ENCODE results near the gene PKDCC.
"Not testable (repeated sequence)": the region's sequence is repeated elsewhere in the genome, so short reads cannot be mapped to it uniquely, and the experiment has no call there.

The PKDCC gene

DNA sequence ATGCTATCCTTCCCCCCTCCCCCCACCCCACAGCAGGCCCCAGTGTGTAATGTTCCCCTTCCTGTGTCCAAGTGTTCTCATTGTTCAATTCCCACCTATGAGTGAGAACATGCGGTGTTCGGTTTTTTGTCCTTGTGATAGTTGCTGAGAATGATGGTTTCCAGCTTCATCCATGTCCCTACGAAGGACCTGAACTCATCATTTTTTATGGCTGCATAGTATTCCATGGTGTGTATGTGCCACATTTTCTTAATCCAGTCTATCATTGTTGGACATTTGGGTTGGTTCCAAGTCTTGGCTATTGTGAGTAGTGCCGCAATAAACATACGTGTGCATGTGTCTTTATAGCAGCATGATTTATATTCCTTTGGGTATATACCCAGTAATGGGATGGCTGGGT is 17.9 kb downstream of the PKDCC start:
- not testable (repeated sequence) for DNase-seq (ENCODE audit: low spot score)

DNA sequence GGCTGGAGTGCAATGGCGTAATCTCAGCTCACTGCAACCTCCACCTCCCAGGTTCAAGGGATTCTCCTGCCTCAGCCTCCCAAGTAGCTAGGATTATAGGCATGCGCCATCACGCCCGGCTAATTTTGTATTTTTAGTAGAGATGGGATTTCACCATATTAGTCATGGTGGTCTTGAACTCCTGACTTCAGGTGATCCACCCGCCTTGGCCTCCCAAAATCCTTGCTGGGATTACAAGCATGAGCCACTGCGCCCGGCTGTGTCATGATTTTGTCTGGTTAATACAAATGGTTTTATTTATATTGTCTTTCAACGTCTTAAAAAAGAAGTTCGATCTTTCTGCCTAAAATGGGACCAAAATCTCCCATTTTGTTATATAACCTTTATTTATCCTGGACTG is 19.2 kb downstream of the PKDCC start:
- DNase-seq (ENCODE audit: low spot score): not testable (repeated sequence)

DNA sequence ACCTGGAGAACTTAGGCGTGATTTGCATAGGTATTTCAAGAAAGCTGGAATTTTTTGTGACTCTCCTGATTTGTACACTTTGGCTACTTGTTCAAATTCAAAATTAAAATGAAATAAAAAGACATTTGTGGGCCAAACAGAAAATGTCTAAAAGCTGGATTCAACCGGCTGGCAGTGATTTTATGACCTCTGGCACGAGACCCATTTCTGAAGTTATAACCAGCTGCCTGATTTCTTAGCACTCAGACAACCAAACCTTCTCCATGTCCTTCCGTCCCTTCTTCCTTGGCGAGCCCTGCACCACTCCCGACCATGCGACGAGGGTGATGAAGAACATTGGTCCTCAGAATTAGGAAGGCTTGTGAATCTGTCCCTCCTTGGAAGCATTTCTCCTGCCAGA is 19.7 kb downstream of the PKDCC start:
- DNase-seq (ENCODE audit: low spot score): no peak

DNA sequence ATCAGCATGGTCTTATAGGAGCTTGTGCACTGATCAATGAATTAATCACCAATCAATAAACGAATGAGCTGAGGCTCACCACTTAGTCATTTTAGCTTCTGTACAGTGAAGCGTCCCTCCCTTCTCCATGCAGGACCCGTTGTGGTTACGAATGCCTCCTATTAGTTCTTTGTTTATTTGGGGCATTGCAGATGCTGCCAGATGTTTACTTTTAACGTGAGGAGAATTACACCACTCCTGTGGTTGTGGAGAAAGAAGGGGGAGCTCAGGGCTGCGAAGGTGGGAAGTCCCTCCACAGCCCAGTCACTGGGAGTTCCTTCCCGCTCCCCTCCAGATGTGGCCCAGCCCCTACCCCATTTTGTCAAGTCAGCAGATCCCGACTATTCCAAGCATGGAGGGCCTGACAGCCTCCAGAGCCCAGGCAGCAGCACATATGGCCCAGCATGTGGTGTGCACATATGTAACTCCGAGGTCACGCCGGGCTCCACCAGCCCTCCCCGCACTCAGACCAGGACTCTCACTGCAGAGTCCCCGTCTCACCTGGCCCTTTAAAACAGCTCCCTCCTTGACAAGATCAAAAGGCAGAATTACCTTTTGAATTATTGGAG is 20.9 kb downstream of the PKDCC start:
- DNase-seq (ENCODE audit: low spot score): no peak

DNA sequence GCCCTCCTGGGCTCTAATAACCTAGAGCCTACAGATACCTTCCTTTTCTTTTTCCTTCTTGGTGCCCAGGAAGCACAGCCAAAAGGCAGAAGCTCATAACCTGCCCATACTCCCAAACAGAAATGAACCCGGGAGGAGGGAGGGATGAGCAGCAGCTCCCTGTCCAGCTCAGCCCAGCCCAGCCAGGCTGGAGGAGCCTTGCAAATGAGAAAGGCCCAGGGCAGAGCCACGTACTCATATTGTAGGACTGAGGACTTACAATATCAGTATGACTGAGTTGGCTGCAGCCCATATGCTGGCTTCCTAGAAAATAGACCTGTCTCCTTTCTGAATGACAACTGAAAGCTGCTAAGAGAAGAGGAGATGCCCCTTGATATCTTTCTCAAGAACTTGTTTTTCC is 21.7 kb downstream of the PKDCC start:
- DNase-seq (ENCODE audit: low spot score): no peak

DNA sequence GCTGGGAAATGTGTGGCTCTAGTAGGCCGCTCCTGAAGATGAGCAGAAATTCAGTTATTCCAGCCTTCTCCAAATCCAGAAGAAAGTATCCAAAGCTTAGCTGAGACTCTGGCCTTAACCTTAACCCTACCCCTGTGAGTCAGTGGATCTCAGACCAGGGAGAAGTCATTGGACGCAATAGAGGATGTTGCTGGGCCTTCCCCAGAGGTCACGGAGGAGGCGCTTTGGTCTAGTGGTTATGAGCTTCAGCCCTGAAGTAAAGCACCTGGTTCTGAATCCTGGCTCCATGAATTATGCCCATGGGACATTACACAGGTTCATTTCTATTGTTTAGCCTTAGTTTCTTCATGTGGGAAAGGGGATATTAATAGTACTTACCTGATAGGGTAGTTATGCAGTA is 24.0 kb downstream of the PKDCC start:
- no peak for DNase-seq (ENCODE audit: low spot score)

DNA sequence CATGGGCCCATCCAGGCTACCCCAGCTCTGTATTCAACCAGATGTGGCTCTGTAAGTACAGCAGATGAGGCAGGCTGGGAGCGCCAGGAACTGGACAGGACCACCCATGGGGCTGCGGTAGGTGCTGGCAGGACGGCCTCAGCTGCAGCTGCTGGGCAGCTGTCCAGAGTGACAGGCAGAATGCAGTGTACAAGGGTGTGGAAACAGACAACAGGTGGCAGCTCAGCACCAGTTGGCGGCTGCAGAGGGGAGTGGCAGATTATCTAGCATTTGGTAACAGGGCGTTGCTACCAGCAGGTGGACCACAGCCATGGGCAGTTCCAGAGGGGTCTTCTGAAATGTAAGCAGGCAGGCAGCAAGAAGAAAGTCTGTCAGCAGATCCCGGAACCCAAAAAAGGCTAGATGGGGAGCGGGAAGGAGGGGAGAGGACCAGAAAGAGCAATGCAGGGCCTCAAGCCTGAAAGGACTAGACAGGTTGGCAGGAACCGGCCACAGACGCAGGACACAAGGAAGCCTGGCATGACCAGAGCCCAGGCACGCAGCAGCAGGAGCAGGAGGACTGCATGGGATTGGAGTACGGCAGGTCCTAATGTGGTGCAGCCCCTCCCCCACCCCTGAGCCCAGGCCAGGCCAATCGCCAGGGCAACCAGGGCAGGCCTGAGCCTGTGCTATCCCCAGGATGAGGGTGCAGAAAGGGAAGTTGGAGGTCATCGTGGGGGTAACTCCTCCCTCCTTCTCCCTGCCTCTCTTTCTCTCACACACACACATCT is 24.7 kb downstream of the PKDCC start:
- no peak for DNase-seq (ENCODE audit: low spot score)

DNA sequence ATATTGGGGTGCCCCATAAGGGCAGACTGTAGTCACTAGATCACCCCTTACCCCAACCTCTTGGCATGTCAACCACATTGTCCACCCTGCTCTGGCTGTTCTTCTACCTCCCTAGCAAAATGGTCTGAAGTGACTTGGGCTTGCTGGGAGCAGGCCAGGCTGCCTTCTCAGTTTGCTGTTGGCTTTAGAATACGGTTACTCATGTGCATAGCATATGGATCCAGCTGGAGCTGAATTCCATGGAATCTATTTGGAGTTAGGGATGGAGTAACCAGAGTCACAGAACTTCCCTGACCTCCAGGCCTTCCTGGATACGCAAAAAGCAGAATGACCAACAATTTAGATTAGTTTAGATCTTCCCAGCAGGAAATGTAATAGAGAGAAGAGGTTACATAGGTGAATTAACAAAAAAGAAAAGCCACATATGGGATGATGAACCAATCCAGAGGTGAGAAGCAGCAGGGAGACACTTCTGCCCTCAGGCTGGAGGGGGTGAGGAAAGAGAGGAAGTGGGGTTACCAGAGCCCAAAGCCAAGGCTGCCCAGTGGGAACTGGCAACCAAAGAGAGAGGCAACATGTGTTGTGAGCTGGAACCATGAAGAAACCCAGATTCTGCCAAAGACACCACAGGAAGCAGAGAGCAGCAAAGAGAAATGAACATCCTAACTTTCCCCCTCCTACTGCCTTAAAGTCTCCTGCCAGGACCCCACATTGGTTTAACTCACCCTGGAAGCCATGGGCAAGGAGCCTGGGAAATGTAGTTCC is 26.1 kb downstream of the PKDCC start:
- DNase-seq (ENCODE audit: low spot score): no peak

DNA sequence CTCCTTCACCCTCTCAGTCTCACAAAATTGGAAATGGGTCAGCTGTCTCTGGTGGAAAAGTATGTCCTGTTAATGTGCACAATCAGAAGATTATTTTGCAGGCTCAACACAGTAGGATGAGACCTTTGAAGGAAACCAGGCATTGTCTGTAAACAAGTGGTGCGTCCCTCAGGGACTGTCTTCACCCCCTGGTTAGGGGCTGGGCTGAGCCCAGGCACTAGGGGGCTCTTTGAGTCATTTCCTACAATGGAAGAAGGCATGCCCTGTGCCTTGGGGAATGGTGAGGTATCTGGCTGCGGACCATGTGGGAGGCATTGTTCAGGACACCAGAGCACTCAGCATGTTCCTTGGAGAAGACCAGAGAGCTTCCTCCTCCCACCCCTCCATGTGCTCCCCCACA is 26.8 kb downstream of the PKDCC start:
- DNase-seq (ENCODE audit: low spot score): no peak

DNA sequence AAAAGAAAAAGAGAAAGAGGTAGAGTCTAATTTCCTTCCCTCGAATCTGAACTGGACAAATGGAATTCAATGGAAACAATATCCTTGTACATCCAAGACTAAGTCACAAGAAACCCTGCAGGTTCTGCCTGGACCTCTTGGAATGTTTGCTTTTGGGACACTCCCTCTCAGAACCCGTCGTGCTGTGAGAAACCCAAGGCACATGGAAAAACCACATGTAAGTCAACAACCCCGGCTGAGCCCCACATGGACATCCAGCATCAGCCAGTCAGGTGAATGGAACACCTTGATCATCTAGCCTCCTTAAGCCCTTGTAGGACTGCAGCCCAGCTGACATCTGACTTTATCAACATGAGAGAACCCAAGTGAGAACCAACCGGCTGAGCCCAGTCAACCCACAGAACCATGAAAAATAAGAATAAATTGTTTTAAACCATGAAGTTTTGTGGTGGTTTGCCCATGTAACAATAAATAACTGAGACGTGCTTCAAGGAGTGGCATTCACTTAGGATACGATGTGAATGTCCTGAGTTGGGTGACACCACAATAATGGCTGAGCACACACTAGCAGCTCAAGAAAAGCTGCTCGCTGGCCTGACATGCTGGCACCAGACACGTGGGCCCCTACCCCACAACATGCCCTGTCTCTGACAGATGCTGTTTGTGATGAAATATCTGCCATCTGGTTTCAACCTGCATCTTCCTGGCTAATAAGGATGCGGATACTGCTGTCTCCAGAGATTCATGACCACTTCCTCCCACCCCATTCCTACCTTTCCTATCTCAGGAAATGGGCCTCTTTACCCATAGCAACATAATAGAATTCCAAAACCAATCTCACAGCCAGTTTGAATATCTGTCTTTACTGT is 28.8 kb downstream of the PKDCC start:
- no peak for DNase-seq (ENCODE audit: low spot score)

DNA sequence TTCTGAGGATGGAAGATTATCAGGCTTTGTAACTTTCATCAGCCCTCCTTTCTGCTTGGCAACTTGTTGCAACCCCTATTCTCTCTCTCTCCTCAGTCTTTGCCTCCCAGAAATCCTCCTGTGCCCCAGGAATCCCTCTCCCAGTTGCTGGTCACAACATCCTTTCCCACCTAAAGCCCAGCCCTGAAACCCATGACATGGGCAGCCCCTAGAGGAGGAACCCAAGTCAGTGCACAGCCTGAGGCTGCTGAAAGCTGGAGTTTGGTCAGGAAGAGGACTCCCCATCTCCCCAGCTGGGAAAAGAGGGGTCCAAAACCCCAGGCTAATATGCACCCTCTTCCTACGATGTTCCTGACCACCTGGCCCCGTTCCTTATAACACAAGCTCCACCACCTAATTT is 29.5 kb downstream of the PKDCC start:
- DNase-seq (ENCODE audit: low spot score): no peak

DNA sequence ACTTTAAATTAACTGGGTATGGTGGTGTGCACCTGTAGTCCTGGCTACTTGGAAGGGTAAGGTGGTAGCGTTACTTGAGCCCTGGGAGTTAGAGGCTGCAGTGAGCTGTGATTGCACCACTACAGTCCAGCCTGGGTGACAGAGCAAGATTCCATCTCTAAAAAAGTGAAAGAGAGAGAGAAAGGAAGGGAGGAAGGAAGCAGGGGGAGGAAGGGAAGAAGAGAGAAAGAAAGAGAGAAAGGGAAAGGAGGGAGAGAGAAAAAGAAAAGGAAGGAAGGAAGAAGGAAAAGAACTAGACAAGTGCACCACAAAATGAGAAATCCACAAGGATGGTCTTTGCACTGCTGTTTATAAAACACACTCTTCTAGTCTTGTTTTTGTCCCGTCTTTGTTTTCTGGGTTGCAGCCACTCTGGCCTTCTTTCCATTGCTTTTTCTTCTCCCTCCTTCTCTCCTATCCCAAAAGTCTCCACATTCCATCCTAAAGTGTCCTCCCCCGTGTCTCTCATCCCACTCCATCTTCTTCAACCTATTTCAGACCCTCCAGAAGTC is 32.0 kb downstream of the PKDCC start:
- DNase-seq (ENCODE audit: low spot score): no peak

DNA sequence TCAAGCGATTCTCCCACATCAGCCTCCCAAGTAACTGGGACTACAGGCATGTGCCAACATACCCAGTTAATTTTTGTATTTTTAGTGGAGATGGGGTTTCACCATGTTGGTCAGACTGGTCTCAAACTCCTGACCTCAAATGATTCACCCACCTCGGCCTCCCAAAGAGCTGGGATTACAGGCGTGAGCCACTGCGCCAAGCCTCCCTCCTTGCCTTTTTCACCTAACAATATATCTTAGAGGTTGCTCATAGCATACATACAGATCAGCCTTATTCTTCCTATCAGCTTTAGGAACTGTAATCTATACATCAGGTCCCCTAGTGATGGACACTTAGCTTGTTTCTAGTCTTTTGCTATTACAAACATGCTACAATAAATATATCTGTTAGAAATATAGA is 33.3 kb downstream of the PKDCC start:
- not testable (repeated sequence) for DNase-seq (ENCODE audit: low spot score)

DNA sequence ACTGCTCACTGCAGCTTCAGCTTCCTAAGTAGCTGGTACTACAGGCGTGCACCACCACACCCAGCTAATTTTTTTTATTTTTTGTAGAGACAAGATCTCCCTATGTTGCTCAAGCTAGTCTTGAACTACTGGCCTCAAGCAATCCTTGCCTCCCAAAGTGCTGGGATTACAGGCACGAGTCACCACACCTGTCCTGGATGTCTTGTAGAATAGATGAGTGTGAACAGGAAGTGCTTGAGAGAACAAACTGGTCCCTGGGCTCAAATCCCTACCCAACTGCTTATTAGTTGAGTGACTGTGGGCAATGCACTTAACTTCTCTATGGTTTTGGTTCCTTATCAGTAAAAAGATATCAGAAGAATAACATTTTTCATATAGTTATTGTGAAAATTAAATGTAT is 34.2 kb downstream of the PKDCC start:
- no peak for DNase-seq (ENCODE audit: low spot score)

DNA sequence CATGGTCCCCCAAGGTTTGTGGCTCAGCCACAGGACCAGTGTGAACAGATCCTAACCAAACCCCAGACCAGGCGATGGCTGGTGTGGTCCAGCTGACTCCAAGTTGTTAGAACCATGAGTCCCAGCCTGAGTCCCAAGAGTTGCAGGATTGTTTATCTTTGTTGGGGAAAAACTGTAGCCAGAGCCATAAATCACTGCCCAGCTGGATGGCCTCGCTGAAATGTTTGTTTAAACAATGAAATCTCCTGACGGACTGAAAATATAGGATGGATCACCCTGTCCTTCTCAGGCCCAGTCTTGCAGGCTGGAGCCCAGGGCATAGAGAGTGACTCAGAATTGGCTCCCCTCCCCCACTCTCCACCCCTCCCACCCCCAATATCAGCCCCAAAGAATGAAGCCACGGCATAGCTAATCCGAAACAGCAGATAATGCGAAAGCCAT is 36.4 kb downstream of the PKDCC start:
- peak; percentile 47 for DNase-seq (ENCODE audit: low spot score)

DNA sequence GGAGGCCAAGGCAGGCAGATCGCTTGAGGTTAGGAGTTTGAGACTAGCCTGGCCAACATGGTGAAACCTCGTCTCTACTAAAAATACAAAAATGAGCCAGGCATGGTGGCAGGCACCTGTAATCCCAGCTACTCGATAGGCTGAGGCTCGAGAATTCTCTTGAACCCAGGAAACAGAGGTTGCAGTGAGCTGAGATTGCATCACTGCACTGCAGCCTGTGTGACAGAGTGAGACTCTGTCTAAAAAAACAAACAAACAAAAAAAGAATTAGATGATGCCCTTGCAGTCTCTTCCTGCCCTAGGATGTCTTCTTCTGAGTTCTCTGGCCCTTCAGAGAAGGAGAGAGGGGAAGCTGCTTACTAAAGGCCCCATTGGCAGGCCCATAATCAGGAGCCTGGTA is 37.2 kb downstream of the PKDCC start:
- DNase-seq (ENCODE audit: low spot score): not testable (repeated sequence)

DNA sequence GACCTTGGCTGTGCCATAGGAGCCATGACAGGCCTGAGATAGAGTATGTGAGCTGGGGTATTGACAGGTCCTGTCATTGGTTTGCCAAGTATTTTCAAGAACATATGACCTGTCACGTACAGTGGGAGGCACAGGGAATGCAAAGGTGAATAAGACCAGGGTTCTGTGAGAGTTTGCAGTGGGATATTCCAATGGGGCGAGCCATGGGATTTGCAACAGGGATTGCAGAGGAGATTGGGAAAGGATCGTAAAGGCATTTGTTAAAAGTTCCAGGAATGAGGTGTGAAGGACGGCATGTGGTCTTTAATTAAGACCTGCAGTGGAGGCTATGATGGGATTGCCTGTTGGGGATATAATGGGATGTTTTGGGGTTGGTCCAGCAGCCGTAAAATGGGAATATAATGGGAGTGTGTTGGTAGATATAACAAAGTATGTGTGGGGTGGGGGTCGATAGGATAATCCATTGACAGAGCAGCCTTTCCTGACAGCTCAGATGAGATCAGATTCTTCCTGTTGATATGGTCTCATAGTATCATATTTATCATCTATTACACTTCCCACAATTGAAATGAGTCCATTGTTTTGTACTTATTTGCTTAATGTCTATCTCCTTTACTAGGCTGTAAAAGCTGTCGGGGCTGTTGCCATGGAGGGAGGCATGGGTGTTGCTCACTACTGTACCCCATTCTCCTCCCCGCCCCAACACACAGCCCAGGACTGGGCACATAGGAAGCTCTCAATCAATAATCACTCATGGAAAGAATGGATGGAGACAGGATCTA is 38.1 kb downstream of the PKDCC start:
- no peak for DNase-seq (ENCODE audit: low spot score)

DNA sequence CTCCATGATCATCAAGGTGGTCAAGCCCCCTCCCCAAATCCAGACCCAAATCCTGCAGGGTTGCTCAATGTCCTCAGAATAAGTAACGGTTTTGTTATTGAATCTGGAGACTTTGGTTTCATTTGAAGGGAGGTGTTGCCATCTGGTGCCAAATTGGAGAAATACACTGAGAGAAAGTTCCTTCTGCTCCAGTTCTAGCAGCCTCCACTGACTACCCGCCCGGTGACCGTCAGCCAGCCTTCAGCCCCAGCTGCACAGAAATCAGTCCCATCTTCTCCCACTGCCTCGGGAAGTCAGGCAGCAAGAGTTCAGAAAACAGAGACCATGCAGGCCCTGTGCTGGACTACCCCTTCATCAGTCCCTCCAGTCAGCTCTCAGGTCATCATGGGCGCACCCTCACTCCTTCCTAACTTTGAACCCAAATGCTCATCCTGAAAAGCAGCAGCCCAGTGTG is 38.7 kb downstream of the PKDCC start:
- peak; percentile 55 for DNase-seq (ENCODE audit: low spot score)

DNA sequence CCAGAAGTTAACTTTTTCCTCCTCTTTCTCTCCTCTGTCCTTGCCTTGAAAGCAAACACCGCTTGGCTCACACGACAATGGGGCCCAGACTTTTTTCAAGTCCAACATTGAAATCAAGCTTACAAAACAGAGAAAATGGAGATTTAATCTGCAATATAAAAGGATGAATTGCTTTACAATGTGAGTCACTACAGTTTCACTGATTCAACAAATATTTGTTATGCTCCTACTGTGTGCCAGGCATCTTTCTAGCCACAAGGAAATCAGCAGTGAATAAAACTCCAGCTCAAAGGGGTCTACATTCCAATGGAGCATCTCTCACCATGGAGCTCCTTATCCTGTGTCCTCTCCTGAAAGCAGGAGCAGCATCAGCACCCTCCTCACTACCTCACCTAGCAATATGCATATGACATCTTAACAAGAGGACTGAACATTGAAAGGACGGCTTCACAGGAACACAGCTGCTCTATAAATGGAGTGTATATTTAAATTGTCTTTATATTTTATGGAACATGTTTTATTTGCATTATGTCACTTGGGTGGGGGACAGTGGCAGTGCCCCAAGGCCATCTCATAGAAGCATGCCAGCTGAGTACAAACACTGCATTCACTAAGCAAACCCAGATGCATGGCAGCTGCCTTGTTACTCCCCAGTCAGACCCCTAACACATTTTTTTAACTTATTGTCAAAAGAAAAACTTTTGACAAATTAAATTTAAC is 39.5 kb downstream of the PKDCC start:
- DNase-seq (ENCODE audit: low spot score): no peak

DNA sequence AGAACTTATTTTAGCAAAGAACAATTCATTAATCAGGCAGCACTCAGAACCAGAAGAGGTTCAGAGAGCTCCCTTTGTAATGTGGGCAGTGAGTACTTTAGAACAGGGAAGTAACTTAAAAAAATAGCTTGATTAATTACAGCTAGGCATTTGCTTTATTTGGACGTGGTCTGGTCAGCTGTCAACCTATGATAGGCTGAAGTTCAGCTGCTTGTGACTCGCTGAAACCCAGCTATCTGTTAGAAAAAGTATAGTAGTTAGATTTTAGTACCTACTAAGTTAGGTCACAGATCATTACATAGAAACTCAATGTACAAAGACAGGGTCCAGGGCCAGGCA is 40.0 kb downstream of the PKDCC start:
- no peak for DNase-seq (ENCODE audit: low spot score)
